GM18511 (cell line): ENCODE results near the gene CAVIN1.
"Not testable (repeated sequence)": the region's sequence is repeated elsewhere in the genome, so short reads cannot be mapped to it uniquely, and the experiment has no call there.

Source experiments
- ATAC-seq: cut with Tn5 transposase; IDR thresholded peaks from one replicate; pipeline ENCODE4 v1.9.1; 2021; ENCODE audit warnings: mild to moderate bottlenecking, moderate library complexity; ENCODE audit not compliant: unreplicated experiment

The CAVIN1 gene

DNA sequence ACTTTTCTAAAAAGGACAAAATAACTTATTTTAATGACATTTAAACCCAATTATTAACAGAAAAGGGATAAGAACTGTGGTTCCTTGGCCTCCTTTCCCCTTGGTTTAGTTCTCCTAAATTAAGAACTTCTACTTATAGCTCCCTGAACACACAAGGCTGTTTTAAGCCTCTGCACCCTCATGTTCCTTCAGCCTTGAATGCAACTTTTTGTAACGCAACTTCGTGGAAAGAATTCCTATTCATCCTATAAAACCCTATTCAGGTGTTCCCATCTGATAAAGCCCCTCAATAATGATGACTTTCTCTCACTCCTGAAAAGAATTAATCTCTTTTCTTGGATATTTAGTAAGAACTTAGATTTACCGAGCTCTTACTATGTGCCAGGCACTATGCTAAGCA lies 41.2 kb downstream of the CAVIN1 start:
- no peak for ATAC-seq

- no peak for ATAC-seq
Measured at GRCh38 chr17:42380935-42381334, 42.1 kb downstream of the CAVIN1 start.

DNA sequence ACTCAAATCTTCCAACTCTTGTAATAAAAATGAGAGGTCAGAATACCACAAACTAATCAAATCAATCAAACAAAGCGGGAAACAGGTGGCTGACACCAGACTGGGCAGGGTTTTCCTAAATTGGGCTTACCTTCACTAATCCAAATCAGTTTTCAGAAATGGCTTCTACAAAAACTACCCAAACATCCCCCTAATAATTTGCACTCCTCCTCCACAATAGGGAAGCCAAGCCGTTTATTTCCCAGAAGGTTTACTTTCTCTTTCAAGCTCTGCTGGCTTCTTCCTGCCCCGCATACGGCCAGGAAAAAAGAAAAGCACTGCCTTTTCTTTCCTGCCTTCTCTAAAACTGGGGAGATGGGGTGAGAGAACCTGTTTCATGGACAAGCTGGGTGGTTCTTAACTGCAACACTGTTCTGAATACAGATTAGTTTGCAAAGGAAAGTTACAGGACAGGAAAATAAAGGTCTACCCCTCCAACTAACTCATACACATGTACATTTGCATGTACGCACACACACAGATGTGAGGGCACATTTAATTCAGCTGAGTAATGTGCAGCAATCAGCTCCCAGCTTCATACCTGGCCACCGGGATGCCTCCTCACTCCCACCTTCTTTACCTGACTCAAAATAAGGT lies 44.0 kb downstream of the CAVIN1 start:
- ATAC-seq = no peak

DNA sequence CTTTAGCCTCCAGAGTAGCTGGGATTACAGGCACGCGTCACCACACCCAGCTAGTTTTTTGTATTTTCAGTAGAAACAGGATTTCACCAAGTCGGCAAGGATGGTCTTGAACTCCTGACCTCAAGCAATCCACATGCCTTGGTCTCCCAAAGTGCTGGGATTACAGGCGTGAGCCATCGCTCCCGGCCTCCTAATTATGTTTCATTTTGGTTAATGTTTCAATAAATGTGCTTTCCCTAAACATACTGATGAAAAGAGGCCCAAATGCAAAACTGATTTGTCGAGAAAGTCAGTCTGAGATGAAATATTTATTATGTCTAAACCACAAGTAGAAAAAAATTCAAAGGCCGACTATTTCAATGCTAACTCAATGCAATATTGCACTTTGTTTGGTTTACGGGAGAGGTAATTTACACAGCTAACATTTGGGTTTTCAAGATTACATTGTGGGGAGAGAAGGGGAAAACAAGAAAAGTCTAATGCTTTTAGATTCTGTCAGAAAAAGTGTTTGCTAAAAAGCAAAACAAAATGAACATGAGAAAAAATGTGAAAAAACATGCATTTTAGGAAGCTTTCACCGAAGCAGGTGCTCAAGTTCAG lies 44.6 kb downstream of the CAVIN1 start:
- no peak for ATAC-seq

GRCh38 chr17:42373896-42374295 lies 49.2 kb downstream of the CAVIN1 start:
- ATAC-seq = no peak

DNA sequence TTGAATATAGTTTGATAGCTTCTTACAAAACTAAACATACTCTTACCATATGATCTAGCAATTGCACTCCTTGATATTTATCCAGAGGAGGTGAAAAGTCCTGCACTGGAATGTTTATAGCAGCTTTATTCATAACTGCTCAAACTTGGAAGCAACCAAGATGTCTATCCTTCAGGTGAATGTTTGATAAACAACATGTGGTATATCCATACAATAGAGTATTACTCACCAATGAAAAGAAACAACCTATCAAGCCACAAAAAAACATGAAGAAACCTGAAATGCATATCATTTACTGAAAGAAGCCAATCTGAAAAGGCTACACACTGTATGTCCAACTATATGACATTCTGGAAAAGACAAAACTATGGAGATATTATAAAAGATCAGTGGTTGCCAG lies 50.9 kb downstream of the CAVIN1 start:
- ATAC-seq = no peak

DNA sequence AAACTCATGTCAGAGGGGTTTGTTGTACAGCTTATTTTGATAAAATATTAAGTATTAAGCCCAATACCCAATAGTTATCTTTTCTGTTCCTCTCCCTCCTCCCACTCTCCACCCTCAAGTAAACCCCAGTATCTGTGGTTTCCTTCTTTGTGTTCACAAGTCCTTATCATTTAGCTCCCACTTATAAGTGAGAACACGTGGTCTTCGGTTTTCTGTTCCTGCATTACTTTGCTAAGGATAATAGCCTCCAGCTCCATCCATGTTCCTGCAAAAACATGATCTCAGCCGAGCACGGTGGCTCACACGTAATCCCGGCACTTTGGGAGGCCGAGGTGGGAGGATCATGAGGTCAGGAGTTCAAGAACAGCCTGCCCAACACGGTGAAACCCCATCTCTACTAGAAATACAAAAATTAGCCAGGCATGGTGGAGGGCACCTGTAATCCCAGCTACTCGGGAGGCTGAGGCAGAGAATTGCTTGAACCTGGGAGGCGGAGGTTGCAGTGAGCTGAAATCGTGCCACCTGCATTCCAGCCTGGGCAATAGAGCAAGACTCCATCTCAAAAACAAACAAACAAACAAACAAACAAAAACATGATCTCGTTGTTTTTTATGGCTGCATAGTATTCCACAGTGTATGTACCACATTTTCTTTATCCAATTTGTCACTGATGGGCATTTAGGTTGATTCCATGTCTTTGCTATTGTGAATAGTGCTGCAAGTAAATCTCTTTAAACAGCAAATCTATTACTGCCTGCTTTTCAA lies 54.1 kb downstream of the CAVIN1 start:
- not testable (repeated sequence) for ATAC-seq

GRCh38 chr17:42368310-42368709 lies 54.7 kb downstream of the CAVIN1 start:
- not testable (repeated sequence) for ATAC-seq

DNA sequence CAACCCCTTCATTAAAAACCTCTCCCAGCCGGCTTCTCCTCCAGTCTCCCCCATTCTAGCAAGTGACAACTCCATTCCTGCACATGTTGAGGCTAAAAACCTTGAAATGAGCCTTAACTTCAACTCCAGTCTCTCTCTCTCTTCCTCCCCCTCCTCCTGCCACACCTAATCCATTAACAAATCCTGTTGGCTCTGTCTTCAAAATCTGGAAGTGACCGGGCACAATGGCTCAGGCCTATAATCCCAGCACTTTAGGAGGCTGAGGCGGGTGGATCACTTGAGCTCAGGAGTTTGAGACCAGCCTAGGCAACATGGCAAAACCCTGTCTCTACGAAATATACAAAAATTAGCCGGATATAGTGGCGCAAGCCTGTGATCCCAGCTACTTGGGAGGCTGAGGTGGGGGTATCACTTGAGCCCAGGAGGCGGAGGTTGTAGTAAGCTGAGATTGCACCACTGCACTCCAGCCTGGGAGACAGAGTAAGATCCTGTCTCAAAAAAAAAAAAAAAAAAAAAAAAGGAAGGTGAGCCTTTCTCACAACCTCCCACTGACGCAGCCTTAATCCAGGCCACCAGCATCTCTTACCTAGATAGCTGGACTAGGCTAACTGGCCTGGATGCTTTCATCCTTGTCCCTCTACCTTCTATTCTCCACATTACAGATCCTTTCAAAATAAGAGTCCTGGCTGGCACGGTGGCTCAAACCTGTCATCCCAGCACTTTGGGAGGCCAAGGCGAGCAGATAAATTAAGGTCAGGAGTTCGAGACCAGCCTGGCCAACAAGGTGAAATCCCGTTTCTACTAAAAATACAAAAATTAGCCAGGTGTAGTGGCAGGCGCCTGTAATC lies 56.7 kb downstream of the CAVIN1 start:
- ATAC-seq = not testable (repeated sequence)

DNA sequence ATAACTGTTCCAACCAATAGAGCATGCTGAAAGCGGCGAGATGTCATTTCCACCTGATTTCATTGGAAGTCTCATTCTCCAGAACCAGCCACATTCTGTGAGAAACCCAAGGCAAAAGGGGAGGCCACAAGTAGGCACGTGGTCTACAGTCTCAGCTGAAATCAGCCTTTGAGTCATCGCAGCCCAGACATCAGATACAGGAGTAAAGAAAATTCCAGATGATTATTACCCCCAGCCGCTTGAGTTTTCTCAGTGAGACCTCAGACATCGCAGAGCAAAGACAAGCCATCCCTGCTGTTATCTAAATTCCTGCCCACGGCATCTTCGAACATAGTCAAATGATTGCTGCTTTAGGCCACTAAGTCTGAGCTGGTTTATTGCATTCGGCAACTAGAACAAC lies 57.9 kb downstream of the CAVIN1 start:
- no peak for ATAC-seq

DNA sequence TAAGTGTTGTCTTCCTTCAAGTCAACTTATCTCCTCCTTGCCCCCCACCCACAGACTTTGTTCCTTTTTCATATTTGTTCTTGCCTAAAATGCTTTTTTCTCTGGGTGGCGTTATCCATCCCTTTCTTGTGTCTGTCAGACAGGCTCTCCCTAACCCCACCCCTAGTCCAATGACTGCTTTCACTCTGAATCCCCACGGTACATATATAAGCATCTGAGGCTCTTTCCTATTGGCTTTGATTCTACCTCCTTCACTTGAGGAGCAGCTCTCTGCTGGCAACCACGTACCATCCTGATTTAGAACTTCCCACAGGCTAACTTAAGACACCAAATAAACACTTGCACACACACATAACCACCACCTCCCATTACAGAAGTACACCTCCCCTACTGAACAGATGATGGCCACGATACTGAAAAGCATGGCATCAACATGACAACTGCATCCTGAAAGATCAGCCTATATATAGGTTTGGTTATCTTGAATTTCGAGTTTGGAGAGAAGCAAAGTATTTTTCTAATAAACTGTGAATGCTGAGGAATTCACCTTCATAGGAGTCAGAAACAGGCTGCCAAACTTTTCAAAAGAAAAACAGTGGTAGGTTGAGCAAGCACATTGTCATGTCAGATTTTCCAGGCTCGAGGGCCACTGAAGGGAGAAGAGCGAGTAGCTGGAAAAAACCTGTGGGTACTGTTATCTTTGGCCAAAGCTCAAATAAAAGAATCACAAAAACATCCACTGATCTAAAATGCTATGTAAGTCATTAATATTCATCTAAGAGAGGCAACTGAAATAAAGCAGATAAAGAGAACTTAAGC lies 59.1 kb downstream of the CAVIN1 start:
- ATAC-seq = no peak

DNA sequence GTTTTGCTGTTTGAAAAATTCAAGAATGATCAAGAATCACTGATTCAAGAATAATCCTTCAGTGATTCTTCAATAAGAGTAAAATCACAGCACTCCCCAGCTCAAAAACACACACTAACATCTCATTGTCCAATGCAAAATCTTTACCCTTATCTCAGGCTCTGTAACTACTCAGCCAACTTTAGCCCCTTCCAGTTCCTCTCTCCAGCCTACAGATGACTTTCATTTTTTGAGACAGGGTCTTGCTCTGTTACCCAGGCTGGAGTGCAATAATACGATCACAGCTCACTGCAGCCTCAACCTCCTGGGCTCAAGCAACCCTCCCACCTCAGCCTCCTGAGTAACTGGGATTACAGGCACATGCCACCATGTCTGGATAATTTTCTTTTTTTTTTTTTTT lies 59.8 kb downstream of the CAVIN1 start:
- no peak for ATAC-seq

GRCh38 chr17:42362245-42362961 lies 60.7 kb downstream of the CAVIN1 start:
- ATAC-seq = no peak

- no peak for ATAC-seq
Measured at GRCh38 chr17:42361781-42362186, 61.3 kb downstream of the CAVIN1 start.

- not testable (repeated sequence) for ATAC-seq
Measured at GRCh38 chr17:42360388-42360787, 62.7 kb downstream of the CAVIN1 start.

GRCh38 chr17:42359133-42359532 lies 63.9 kb downstream of the CAVIN1 start:
- ATAC-seq = no peak

GRCh38 chr17:42358434-42358833 lies 64.6 kb downstream of the CAVIN1 start:
- no peak for ATAC-seq

DNA sequence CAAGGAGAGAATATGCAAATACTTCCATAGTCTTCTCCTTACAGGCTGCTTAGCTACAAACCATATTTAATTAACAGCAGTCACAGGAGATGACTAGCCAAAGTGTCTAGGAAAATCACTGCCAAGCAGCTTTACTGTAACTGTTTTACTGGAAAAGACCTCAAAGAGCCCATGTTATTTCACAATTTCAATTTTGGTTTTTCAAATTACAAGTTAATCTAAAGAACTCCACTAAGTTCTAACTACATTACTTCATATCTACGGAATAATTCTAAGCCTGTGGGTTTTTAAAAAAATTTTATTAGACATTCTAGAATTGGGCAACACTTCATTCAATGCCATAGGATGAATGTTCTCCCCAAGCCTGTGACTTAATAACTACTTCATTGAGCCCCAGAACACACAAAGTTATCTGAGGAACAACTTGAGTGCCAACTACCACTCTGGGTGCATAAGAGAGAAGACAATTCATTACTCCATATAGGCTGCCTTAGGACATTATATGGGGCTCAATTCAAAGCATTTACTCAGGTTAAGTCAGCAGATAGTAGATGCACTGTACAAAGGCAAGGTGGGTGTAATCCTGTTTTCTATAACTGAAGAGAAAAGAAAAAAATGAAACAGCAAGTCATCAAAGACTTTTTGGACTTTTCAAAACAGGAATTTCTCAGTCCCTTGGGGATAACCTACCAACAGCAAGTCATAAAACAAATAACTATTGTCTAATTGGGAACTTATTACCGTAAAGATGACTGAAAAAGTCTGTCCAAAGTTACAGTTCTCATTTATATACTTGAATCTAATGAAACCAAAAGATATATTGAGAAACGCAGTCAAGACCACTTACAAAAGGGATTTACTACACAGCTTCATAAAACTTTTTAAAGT lies 67.9 kb downstream of the CAVIN1 start:
- ATAC-seq = no peak
